ENCODE results near the gene NOP16.

The NOP16 gene

GRCh38 chr5:176360894-176361436, 27.4 kb downstream of the NOP16 start:
- no peak for DNase-seq (ENCODE audit: low read depth in 2 of 2)

DNA sequence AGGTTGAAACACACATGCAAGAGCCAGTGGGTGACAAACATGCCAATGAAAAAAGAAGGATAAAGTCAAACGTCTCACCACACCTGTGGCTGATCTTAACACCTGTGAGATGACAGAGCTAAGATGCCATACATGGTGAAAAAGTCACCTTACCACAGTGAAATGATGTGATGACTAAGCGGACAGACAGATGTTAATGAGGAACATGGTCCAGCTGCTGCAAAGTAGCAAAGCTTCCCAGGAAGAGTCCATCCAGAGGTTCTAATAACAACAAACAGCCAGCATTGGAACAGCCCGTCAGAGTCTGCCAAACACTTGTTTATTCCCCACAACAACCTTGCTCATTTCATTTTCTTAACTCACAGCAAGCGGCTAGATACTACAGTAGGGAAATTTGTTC, 28.7 kb downstream of the NOP16 start:
- DNase-seq (ENCODE audit: low read depth in 2 of 2): no peak

- no peak for DNase-seq (ENCODE audit: low read depth in 2 of 2)
Measured at GRCh38 chr5:176356179-176356566, 32.2 kb downstream of the NOP16 start.

- DNase-seq (ENCODE audit: low read depth in 2 of 2): no peak
Measured at GRCh38 chr5:176355400-176356178, 32.8 kb downstream of the NOP16 start.

GRCh38 chr5:176353533-176353932, 34.9 kb downstream of the NOP16 start:
- DNase-seq (ENCODE audit: low read depth in 2 of 2): no peak

DNA sequence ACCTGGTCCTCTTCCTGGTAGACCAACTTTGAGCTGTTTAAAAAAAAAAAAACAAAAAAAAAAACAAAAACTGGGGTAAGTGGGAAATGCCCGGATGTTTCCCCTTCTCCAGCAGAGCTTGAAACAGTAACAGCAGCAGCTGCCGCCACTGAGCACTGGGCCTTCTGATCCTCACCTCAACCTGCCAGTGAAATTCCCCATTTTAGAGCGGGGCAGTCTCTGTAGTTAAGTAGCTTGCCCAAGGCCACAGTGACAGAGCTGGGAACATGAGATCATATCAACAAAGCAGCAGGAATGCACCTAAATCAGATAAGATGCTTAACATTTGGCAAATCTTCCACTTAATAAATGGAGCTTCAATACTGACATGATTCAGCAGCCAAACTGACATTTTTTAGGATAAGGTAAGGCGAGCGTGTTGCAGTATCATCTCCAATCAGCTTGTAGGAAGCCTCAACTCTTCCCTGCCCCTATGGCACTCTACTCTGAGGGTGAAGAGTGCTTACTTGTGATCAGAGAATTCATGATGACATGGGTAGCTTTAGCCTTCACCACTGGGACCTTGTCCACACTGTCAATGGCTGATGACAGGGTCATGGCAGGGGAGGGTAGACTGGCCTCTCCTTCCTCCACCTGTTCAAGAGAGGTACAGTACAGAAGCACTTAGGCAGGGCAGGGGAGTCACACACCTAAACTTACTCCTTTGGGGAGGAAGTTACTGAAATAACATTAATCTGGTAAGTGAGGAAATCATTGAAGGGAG, 36.1 kb downstream of the NOP16 start:
- DNase-seq (ENCODE audit: low read depth in 2 of 2): no peak

DNA sequence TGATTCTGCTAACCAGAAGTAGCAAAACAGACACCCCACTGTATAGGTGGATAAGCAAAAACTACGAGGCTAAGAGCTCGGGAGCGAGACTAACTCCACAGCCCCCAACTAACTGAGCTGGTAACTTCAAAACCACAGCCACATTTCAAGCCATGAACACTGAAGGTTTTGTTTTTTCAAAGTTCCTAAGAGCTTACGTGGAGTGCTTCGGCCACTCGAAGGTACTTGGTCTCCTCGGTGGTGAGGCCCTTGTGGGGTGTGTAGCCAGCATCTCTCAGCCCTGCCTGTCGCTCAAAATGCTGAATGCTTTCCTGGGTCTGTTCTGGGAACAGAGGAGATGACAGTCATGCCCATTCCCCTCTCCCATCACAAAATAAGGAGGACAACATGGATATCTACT, 38.0 kb downstream of the NOP16 start:
- DNase-seq (ENCODE audit: low read depth in 2 of 2): no peak

DNA sequence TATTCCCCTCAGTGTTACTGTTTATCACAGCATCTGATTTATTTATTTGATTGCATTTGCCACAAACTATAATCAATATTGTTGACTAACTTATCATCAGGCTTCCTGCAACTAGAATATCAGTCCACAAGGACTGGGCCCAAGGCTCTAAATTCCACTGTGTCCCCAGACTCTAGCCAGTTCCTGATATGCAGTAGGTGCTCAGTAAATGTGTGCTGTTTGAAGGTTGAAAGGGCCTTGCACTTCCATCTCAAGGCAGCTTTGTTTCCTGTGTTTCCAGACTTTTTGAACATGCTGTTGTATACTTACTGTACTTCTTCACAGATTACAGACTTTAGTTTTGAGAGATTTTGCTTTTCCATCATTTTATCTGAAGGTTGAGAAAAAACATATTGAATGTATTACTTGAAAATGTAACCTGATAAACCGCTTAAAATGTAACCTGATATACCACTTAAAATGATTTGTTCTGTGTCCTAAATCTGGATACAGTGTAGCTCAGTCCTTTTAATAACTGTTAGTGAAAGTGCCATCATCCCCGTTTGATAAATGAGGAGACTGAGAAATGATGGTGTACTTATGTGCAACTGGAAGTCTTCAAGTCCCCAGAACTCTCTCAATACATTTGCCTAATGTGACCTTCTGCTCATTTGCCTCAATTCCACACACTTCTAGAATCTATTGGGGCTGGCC, 45.5 kb downstream of the NOP16 start:
- no peak for DNase-seq (ENCODE audit: low read depth in 2 of 2)

GRCh38 chr5:176342158-176342483, 46.3 kb downstream of the NOP16 start:
- no peak for DNase-seq (ENCODE audit: low read depth in 2 of 2)

DNA sequence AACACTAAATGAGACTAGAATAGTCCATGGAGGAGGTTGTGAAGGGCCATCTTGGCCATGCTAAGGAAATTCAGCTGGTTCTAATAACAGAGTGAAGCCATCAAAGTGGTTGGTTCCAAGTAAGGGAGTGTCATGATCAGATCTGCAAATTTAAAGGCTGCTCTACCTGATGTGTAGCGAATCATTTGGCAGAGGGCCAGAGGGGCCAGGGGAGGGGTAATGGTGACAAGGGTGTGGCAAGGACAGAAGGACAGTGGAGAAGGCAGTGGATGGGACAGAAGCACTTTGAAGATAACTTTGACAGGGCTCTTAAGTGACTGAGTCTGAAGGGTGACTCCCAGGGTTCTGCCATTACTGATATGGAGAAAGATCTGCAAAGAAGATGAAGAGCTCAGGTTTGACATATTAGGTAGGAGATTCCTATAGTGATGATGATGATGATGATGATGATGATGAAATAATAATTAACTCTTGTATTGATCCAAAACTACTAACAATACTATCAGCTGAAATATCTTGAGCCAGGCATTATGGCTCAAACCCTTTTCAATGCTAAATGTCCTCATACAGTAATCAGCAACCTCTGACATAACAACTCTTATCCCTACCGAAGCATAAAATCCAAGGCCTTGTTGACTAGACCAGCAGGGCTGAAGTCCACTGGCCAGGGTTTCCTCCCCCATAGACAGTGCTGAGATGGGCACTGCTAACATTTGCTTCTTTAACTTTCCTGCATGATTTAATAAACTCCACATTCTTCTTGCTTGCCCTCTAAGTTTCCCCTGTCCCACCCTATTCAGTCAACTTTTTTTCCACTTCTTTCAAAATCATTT, 46.9 kb downstream of the NOP16 start:
- DNase-seq (ENCODE audit: low read depth in 2 of 2): no peak

DNA sequence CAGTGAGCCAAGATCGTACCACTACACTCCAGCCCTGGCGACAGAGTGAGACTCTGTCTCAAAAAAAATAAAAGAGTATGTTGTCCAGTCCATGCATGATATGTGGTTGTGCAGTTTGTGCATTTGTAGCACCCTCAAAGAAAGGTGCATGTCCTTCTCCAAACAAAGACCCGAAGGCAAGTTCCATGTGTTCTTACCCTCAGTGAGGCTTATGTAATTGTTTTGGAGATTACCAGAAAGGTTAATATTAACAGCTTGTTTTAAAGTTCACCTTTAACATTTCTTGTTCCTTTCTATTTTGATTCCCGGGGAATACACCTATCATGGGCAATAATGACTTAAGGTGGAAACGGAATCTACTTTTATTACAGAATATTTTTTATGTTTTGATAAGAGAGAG, 49.1 kb downstream of the NOP16 start:
- no peak for DNase-seq (ENCODE audit: low read depth in 2 of 2)

DNA sequence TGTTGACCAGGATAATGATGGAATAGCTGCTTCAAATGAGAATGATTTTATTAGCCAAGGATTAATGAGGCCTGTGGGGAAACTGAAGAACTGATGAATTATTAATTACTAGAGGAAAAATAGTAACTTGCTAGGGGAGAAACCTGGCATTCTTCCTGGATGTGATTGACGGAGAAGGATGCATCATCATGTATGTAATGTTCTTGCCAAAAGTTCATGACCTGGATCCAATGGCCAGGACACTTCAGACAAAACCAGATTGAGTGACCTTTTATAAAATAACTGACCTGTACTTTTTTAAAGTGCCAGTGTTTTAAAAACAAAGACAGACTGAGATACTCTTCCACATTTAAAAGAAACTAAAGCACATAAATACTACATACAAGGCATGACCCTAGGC, 50.5 kb downstream of the NOP16 start:
- DNase-seq (ENCODE audit: low read depth in 2 of 2): no peak

DNA sequence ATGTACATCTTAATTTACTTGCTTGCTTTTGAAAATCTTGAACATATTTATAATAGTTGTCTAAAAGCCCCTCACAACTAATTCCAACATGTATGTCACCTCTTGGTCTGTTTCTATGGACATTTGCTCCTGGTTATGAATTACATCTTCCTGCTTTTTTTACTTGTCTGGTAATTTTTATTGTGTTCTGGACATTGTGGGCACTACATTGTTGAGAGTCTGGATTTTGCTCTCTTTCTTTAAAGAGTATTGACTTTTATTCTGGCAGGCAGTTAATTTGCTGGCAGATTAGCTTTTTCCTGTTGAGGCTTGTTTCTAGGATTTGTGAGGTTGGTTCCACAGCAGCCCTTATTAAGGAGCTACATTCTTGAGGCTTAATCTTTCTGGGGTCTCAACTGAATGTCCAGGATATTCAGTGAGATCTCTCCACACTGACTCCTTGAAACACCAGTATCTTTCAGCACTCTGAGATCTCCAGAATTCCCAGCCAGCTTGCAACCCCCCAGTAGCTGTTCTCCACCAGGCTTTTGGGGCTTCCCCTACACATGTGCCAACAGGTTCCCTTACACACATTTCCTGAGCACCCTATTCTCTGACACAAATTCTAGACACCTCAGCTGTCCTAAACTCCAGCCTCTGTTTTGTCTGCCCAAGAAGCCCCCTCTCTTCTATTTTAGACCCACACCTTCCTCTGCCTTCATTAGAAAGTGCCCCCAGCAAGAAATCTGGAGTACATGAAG, 54.2 kb downstream of the NOP16 start:
- DNase-seq (ENCODE audit: low read depth in 2 of 2): no peak

All from stimulated activated CD8-positive, alpha-beta memory T cell treated with anti-CD3 and anti-CD28 coated beads, Interleukin-15, amount 100 ng/mL, for 48 hours (primary cell).